HepG2 (cell line): ENCODE measurements around the gene STK10.

Experiments
- ASH2L ChIP-seq: fragments of 300-600, 200-600 bp; sonication (generic); IDR thresholded peaks from 2 replicates; pipeline ENCODE4 v1.7.0; 2017; ENCODE audit warnings: low read depth, mild to moderate bottlenecking, moderate library complexity, mixed read lengths, low read length; ENCODE audit not compliant: insufficient read length
- BRCA1 ChIP-seq: sonication (generic); formaldehyde crosslinking; IDR thresholded peaks from 2 replicates; pipeline ENCODE4 v1.4.0; 2020; ENCODE audit warnings: missing genetic modification reagents
- EP300 ChIP-seq, 3 experiments: sonication (generic) in 1 of 3; formaldehyde crosslinking in 1 of 3; IDR thresholded peaks; 2 replicates each; pipeline versions ENCODE4 v1.5.1 to v1.6.1; 2011 to 2020; ENCODE audit warnings: low read depth in 2 of 3, low read length in 2 of 3, borderline replicate concordance in 1 of 3, improper control_type of control experiment in 1 of 3, mild to moderate bottlenecking in 1 of 3, missing genetic modification reagents in 1 of 3, moderate library complexity in 1 of 3
- MAZ ChIP-seq, 2 experiments: sonication (generic) in 1 of 2; formaldehyde crosslinking in 1 of 2; IDR thresholded peaks; 2 replicates each; pipeline versions ENCODE4 v1.5.0 to v1.6.1; 2012 to 2020; ENCODE audit warnings: low read depth in 2 of 2, mild to moderate bottlenecking in 2 of 2, borderline replicate concordance in 1 of 2, improper control_type of control experiment in 1 of 2, low read length in 1 of 2, missing genetic modification reagents in 1 of 2, moderate library complexity in 1 of 2
- NFE2L2 ChIP-seq: fragments of 150-350 bp; IDR thresholded peaks from 2 replicates; pipeline ENCODE4 v1.6.1; 2014; ENCODE audit warnings: low read length
- POLR2A ChIP-seq, 2 experiments: IDR thresholded peaks; 2 replicates each; pipeline ENCODE4 v1.6.1; 2011; ENCODE audit warnings: low read depth in 2 of 2, low read length in 2 of 2, mild to moderate bottlenecking in 1 of 2, moderate library complexity in 1 of 2; ENCODE audit not compliant: insufficient read depth in 1 of 2
- SMAD1 ChIP-seq: sonication (generic); formaldehyde crosslinking; IDR thresholded peaks from 2 replicates; pipeline ENCODE4 v1.4.0; 2020; ENCODE audit warnings: missing genetic modification reagents, low read depth, mild to moderate bottlenecking, borderline replicate concordance
- ZFP36 ChIP-seq: fragments of 150-350 bp; IDR thresholded peaks from 2 replicates; pipeline ENCODE4 v1.6.1; 2018; ENCODE audit warnings: borderline replicate concordance, low read length, low read depth; ENCODE audit not compliant: partially characterized antibody
- ZNF253 ChIP-seq: sonication (generic); formaldehyde crosslinking; IDR thresholded peaks from 2 replicates; pipeline ENCODE4 v1.8.0; 2022; ENCODE audit warnings: mild to moderate bottlenecking, missing genetic modification reagents, borderline replicate concordance
- ZSCAN30 ChIP-seq: sonication (generic); formaldehyde crosslinking; IDR thresholded peaks from 2 replicates; pipeline ENCODE4 v1.5.0; 2020; ENCODE audit warnings: mild to moderate bottlenecking, missing genetic modification reagents
- TF ChIP-seq, protein P1 (sequence below): sonication (generic); formaldehyde crosslinking; IDR thresholded peaks from 2 replicates; pipeline ENCODE4 v1.5.0; 2020; ENCODE audit warnings: mild to moderate bottlenecking, missing genetic modification reagents
- TF ChIP-seq, protein P2 (sequence below): IDR thresholded peaks from 2 replicates; pipeline ENCODE4 v1.6.1; 2016; ENCODE audit warnings: low read depth, borderline replicate concordance

DNA sequence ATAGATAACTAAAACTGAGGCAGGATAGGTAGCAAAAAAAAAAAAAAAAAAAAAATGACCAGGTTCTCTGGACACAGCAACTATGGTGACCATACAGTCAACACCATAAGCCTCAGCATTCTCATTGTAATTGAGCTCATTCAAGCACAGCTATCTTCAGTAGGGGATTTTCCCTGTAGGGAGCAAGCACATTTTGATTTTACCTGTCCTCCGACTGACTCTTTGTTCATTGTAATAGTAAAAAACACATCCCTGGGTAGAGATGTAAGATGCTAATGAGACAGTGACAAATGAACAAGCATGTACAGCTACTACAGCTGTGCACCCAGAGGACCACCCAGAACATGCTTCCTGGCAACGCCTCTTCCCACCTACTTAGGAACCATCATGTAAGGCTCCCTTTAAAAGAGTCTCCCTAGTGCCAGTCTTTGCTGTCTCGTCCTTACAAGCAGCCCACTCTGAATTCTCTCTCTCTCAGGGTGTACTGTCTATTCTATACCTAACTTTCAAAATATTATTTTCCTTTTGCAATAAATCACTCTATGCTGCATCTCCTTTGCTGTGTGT, 116.6 kb downstream of the STK10 start:
- TF ChIP-seq ZSCAN30 (CRISPR knock-in tag): no peak
- TF ChIP-seq, protein P1, sequence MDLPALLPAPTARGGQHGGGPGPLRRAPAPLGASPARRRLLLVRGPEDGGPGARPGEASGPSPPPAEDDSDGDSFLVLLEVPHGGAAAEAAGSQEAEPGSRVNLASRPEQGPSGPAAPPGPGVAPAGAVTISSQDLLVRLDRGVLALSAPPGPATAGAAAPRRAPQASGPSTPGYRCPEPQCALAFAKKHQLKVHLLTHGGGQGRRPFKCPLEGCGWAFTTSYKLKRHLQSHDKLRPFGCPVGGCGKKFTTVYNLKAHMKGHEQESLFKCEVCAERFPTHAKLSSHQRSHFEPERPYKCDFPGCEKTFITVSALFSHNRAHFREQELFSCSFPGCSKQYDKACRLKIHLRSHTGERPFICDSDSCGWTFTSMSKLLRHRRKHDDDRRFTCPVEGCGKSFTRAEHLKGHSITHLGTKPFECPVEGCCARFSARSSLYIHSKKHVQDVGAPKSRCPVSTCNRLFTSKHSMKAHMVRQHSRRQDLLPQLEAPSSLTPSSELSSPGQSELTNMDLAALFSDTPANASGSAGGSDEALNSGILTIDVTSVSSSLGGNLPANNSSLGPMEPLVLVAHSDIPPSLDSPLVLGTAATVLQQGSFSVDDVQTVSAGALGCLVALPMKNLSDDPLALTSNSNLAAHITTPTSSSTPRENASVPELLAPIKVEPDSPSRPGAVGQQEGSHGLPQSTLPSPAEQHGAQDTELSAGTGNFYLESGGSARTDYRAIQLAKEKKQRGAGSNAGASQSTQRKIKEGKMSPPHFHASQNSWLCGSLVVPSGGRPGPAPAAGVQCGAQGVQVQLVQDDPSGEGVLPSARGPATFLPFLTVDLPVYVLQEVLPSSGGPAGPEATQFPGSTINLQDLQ: no peak
- no peak for TF ChIP-seq ASH2L
- TF ChIP-seq NFE2L2: no peak
- no peak for TF ChIP-seq SMAD1 (CRISPR knock-in tag)
- TF ChIP-seq BRCA1 (CRISPR knock-in tag): no peak
- TF ChIP-seq, protein P2, sequence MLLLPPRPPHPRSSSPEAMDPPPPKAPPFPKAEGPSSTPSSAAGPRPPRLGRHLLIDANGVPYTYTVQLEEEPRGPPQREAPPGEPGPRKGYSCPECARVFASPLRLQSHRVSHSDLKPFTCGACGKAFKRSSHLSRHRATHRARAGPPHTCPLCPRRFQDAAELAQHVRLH (CRISPR knock-in tag): no peak
- TF ChIP-seq POLR2A (IDR thresholded peaks at IDR 0.05; ENCODE audit: insufficient read depth in 1 of 2, low read depth in 2 of 2, low read length in 2 of 2): no peak
- no peak for TF ChIP-seq EP300 (IDR thresholded peaks at IDR 0.05; ENCODE audit: low read depth in 2 of 2, low read length in 2 of 2)
- TF ChIP-seq EP300 (CRISPR knock-in tag; IDR thresholded peaks at IDR 0.05; ENCODE audit: borderline replicate concordance): no peak
- no peak for TF ChIP-seq ZNF253 (CRISPR knock-in tag)
- no peak for TF ChIP-seq MAZ (IDR thresholded peaks at IDR 0.05; ENCODE audit: borderline replicate concordance, low read depth, low read length)
- no peak for TF ChIP-seq MAZ (CRISPR knock-in tag; IDR thresholded peaks at IDR 0.05; ENCODE audit: low read depth)
- no peak for TF ChIP-seq ZFP36
